Upper lobe of right lung (tissue), 1 donor: ENCODE data around the gene ABHD12B. TPM values are rescaled to one million over a fixed set of nuclear protein-coding genes. Genes with fewer than 3 reads are reported as not detected.

Experiments used
- ATAC-seq: fragments of 200-7000 bp; cut with Tn5 transposase; one replicate; pipeline ENCODE4 v1.9.1; 2020; ENCODE audit warnings: mild to moderate bottlenecking, moderate library complexity
- DNase-seq: peaks from one replicate; pipeline ENCODE4 v3.0.0-alpha.2; 2020
- H3K27ac ChIP-seq: fragments of 200-600 bp; one replicate; pipeline ENCODE4 v1.8.0; 2022
- H3K27me3 ChIP-seq: fragments of 200-600 bp; one replicate; pipeline ENCODE4 v1.8.0; 2022; ENCODE audit warnings: mild to moderate bottlenecking
- H3K36me3 ChIP-seq: fragments of 200-600 bp; one replicate; pipeline ENCODE4 v1.8.0; 2022
- H3K4me1 ChIP-seq: fragments of 200-600 bp; one replicate; pipeline ENCODE4 v1.8.0; 2022
- H3K4me3 ChIP-seq: fragments of 200-600 bp; one replicate; pipeline ENCODE4 v1.8.0; 2022; ENCODE audit warnings: mild to moderate bottlenecking
- H3K9me3 ChIP-seq: fragments of 200-600 bp; one replicate; pipeline ENCODE4 v1.8.0; 2022
- intact Hi-C: fragments of 100-400 bp; cut with DNase I; formaldehyde crosslinking; loops from one replicate; pipeline ENCODE4 v1.11.0; 2022
- total RNA-seq: library from RNA; stranded (reverse); fragmentation: NEBNext Ultra II Directional; extraction: Animal tissue kit (Norgen Biotek cat#: 25700); gene quantifications from one replicate; pipeline ENCODE4 v1.2.1, GENCODE V29; 2021
- TF ChIP-seq, protein P1 (sequence below): fragments of 200-600 bp; IDR thresholded peaks from one replicate; pipeline ENCODE4 v1.8.0; 2022; ENCODE audit warnings: antibody characterized with exemption
- donor health status: DM: no; HTN: yes; CAD: no; lungs with severe emphysema.

ABHD12B gene
- total RNA-seq, 1 donor from 2014 or later = 0.43 TPM

DNA sequence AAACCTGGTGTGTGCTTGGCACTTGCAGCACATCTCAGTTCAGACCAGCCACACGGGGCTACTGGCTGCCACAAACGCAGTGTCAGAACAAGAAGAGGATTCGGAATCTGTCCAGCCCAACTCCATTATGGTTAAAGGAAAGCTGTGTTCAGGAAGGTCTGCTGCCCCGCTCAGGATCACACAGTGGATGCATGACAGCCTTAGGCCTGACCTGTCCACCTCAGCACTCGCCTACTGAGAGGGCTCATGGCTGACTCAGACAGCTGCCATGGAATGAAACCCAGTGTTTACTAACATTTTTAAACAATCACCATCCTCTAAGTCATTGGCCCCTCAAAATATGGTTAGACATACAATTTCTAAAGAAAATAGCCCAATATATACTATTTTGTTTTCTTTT is 35.3 kb upstream of the ABHD12B start:
- H3K27me3 ChIP-seq = no peaks in the 10 kb centered on the region
- TF ChIP-seq, protein P1, sequence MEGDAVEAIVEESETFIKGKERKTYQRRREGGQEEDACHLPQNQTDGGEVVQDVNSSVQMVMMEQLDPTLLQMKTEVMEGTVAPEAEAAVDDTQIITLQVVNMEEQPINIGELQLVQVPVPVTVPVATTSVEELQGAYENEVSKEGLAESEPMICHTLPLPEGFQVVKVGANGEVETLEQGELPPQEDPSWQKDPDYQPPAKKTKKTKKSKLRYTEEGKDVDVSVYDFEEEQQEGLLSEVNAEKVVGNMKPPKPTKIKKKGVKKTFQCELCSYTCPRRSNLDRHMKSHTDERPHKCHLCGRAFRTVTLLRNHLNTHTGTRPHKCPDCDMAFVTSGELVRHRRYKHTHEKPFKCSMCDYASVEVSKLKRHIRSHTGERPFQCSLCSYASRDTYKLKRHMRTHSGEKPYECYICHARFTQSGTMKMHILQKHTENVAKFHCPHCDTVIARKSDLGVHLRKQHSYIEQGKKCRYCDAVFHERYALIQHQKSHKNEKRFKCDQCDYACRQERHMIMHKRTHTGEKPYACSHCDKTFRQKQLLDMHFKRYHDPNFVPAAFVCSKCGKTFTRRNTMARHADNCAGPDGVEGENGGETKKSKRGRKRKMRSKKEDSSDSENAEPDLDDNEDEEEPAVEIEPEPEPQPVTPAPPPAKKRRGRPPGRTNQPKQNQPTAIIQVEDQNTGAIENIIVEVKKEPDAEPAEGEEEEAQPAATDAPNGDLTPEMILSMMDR = no peak
- H3K4me1 ChIP-seq = peaks cover 4% of the 10 kb centered on the region
- DNase-seq (no peak), ATAC-seq (no peak)
- no peak overlapping the region for H3K27ac ChIP-seq
- H3K9me3 ChIP-seq = no peaks in the 10 kb centered on the region
- H3K4me3 ChIP-seq = no peak overlapping the region
- intact Hi-C loops = no loop called here
- H3K36me3 ChIP-seq = no peaks in the 10 kb centered on the region

DNA sequence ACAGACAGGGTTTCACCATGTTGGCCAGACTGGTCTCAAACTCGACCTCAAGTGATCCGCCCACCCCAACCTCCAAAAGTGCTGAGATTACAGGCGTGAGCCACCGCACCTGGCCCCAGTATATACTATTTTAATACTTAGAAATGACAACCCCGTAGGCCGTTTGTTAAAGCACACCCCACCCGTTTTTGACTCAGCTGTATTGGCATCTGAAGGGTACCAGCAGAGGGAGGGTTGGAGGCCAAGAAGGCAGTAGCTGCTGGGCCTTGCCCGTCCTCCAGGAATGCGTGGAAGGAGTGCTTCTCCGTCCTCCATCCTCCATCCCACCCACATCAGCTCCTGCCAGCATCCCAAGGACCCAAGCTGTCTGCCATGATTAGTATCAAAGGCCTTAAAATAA is 34.6 kb upstream of the ABHD12B start:
- no peak for DNase-seq
- TF ChIP-seq, protein P1 = no peak
- intact Hi-C loops = no loop called here

DNA sequence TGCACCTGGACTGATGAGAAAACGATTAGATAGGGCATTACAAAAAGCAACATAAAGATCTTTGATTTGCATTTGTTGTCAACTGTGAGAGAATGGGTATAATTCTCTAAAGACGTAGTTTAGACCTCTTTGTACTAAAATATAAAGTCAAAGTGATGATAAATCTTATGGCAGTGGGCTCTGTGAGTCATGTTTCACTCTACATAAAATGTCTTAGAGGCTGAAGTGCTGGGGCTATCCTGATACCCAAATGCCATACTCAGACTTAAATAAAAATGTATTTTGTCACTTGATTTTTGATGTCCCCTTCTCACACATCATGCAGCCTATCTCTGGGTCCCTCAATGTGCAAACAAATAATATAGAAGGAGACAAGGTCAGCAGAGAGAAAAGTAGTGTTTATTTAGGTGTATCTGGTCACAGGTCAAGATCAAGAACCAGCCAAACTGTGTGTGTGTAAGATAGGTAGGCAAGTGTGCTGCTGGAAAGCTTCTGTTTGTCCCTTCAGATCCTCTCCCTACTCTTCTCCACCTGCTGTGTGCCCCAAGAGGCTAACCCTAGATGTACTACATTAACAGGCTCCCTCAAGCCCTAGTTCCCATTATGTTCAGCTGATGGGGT is 33.9 kb upstream of the ABHD12B start:
- DNase-seq (no peak), ATAC-seq (no peak)
- H3K4me1 ChIP-seq = no peaks in the 10 kb centered on the region
- no peaks in the 10 kb centered on the region for H3K27me3 ChIP-seq
- no peaks in the 10 kb centered on the region for H3K36me3 ChIP-seq
- no peak overlapping the region for H3K4me3 ChIP-seq
- intact Hi-C loops = no loop called here
- H3K9me3 ChIP-seq = no peaks in the 10 kb centered on the region
- TF ChIP-seq, protein P1 = no peak
- no peak overlapping the region for H3K27ac ChIP-seq

More for the DNA sequence above, 34.6 kb upstream of the ABHD12B start:
- Histone ChIP-seq H3K9me3 (no peaks in the 10 kb centered on the region), H3K4me3 (no peak overlapping the region), H3K36me3 (no peaks in the 10 kb centered on the region), H3K27me3 (no peaks in the 10 kb centered on the region), H3K4me1 (no peaks in the 10 kb centered on the region), H3K27ac (no peak overlapping the region)
- no peak for ATAC-seq

DNA sequence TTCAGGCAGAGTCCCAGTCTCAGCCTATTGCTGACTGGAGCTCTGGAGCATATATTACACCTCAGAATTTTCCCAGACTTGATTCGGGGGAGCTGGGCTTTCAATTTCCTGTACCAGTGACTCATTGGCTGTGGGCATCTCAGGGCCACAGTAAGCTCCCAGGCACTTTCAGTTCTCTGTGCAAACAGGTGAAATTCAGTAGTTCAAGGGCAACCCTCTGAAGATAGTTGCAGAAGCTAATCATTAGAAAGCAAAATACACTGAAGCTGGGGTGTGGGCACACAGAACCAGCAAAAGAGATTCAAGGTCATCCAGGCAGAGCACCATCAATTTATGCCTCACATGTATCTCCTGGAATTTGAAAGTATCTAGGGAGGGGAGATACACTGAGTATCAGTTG is 32.8 kb upstream of the ABHD12B start:
- H3K27ac ChIP-seq = no peak overlapping the region
- TF ChIP-seq, protein P1 = no peak
- intact Hi-C loops = no loop called here
- no peak overlapping the region for H3K4me3 ChIP-seq
- no peaks in the 10 kb centered on the region for H3K36me3 ChIP-seq
- no peaks in the 10 kb centered on the region for H3K4me1 ChIP-seq
- no peaks in the 10 kb centered on the region for H3K9me3 ChIP-seq
- ATAC-seq = no peak
- no peaks in the 10 kb centered on the region for H3K27me3 ChIP-seq
- no peak for DNase-seq

DNA sequence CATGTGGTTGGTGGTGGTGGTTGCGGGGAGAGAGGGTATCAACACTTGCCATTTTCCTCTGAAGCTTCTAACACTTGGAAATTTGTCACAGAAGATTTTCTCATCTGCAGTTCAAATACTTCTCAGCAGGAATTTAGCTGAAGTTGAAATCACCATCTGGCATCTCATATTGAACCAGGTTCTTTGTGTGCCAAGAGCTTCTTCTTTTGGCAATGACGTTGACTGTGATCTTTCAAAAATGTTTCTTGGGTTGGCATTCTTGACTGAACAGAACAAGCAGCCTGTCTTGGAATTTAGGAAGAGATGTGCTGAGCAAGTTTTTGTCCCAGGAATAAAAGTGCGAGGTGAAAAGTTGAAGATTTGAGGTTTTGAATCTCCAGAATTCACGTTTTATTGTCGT is 32.2 kb upstream of the ABHD12B start:
- no peaks in the 10 kb centered on the region for H3K4me1 ChIP-seq
- no peak overlapping the region for H3K27ac ChIP-seq
- no peaks in the 10 kb centered on the region for H3K36me3 ChIP-seq
- TF ChIP-seq, protein P1 = no peak
- H3K9me3 ChIP-seq = no peaks in the 10 kb centered on the region
- intact Hi-C loops = no loop called here
- DNase-seq = no peak
- H3K27me3 ChIP-seq = no peaks in the 10 kb centered on the region
- H3K4me3 ChIP-seq = no peak overlapping the region
- no peak for ATAC-seq

DNA sequence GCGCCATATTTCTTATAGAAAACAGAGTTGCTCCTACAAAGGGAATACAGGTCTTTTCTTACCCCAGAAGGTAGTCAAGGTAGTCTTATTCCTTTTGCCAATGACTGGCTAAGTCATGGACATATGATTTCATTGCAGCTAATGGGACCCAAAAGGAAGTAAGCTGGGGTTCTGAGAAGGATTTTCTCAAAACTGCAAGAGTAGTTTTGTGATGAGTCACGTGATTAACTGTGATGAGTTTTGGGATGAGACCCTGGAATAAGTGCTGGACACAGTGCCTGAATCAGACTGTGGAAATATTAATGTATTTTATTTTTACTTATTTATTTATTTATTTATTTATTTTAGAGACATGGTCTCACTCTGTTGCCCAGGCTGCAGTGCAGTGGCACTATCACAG is 27.5 kb upstream of the ABHD12B start:
- ATAC-seq (no peak), DNase-seq (no peak)
- intact Hi-C loops = no loop called here
- H3K9me3 ChIP-seq = no peaks in the 10 kb centered on the region
- H3K4me1 ChIP-seq = no peaks in the 10 kb centered on the region
- H3K27me3 ChIP-seq = no peaks in the 10 kb centered on the region
- no peaks in the 10 kb centered on the region for H3K36me3 ChIP-seq
- no peak overlapping the region for H3K4me3 ChIP-seq
- H3K27ac ChIP-seq = no peak overlapping the region
- TF ChIP-seq, protein P1 = no peak
